GM23338 (cell line): ENCODE data around the gene CPAMD8. TPM values are rescaled to one million over a fixed set of nuclear protein-coding genes. Genes with fewer than 3 reads are reported as not detected.

Experiments used
- ATAC-seq: fragments of 200-7000 bp; cut with Tn5 transposase; 3 replicates; pipeline ENCODE4 v1.9.1; 2020
- DNase-seq: peaks from one replicate; pipeline ENCODE4 v3.0.0-alpha.2; 2015; ENCODE audit warnings: low spot score
- H2AFZ ChIP-seq: fragments of 200-600 bp; sonication (generic); 2 replicates; pipeline ENCODE4 v1.8.0; 2016; ENCODE audit warnings: antibody characterized with exemption, mild to moderate bottlenecking, moderate library complexity
- H3F3A ChIP-seq: fragments of 200-600 bp; sonication (generic); replicated peaks from 2 replicates; pipeline ENCODE4 v1.8.0; 2017; ENCODE audit warnings: antibody characterized with exemption, mixed run types, low read depth
- H3K27ac ChIP-seq: fragments of 200-600 bp; sonication (generic); 2 replicates; pipeline ENCODE4 v1.6.1; 2016; ENCODE audit warnings: low read depth
- H3K27me3 ChIP-seq: fragments of 200-600 bp; sonication (generic); 2 replicates; pipeline ENCODE4 v1.8.0; 2016; ENCODE audit warnings: mild to moderate bottlenecking, mixed run types, moderate library complexity; ENCODE audit not compliant: insufficient read depth
- H3K36me3 ChIP-seq: fragments of 200-600 bp; sonication (generic); 2 replicates; pipeline ENCODE4 v1.8.0; 2016; ENCODE audit warnings: mild to moderate bottlenecking; ENCODE audit not compliant: insufficient read depth
- H3K4me1 ChIP-seq: fragments of 200-600 bp; sonication (generic); 2 replicates; pipeline ENCODE4 v1.8.0; 2016; ENCODE audit warnings: mild to moderate bottlenecking, moderate library complexity; ENCODE audit not compliant: insufficient read depth
- H3K4me2 ChIP-seq: fragments of 200-600 bp; sonication (generic); 2 replicates; pipeline ENCODE4 v1.7.1; 2017; ENCODE audit warnings: mixed run types
- H3K4me3 ChIP-seq: fragments of 200-600 bp; sonication (generic); 2 replicates; pipeline ENCODE4 v1.6.1; 2016; ENCODE audit warnings: mixed run types
- H3K79me2 ChIP-seq: fragments of 200-600 bp; sonication (generic); replicated peaks from 2 replicates; pipeline ENCODE4 v1.8.0; 2017; ENCODE audit warnings: mild to moderate bottlenecking; ENCODE audit not compliant: insufficient read depth
- H3K9me2 ChIP-seq: fragments of 200-600 bp; sonication (generic); 2 replicates; pipeline ENCODE4 v1.8.0; 2017; ENCODE audit not compliant: insufficient read depth
- H4K20me1 ChIP-seq: fragments of 200-600 bp; sonication (generic); replicated peaks from 2 replicates; pipeline ENCODE4 v1.8.0; 2017; ENCODE audit warnings: mild to moderate bottlenecking; ENCODE audit not compliant: insufficient read depth
- H3K27ac Mint-ChIP-seq: 2 replicates; pipeline ENCODE4 v1.8.0; 2020; ENCODE audit warnings: inconsistent platforms, mild to moderate bottlenecking, moderate library complexity, mixed read lengths
- H3K27me3 Mint-ChIP-seq: 3 replicates; pipeline ENCODE4 v1.8.0; 2022; ENCODE audit warnings: low read depth, mild to moderate bottlenecking, moderate library complexity, mixed read lengths, inconsistent platforms; ENCODE audit not compliant: insufficient read depth, poor library complexity
- H3K36me3 Mint-ChIP-seq: 3 replicates; pipeline ENCODE4 v1.8.0; 2021; ENCODE audit warnings: low read depth, mild to moderate bottlenecking, inconsistent platforms, moderate library complexity, mixed read lengths
- H3K4me1 Mint-ChIP-seq: 3 replicates; pipeline ENCODE4 v1.8.0; 2020; ENCODE audit warnings: mild to moderate bottlenecking, inconsistent platforms, mixed read lengths
- H3K4me3 Mint-ChIP-seq: 3 replicates; pipeline ENCODE4 v1.8.0; 2021; ENCODE audit warnings: moderate library complexity, mild to moderate bottlenecking, inconsistent platforms, mixed read lengths
- H3K9me3 Mint-ChIP-seq: 3 replicates; pipeline ENCODE4 v1.8.0; 2020; ENCODE audit warnings: moderate library complexity, mild to moderate bottlenecking, inconsistent platforms, mixed read lengths
- CREB1 ChIP-seq: fragments of 250-450 bp; sonication (Bioruptor Pico); IDR thresholded peaks from 2 replicates; pipeline ENCODE4 v1.5.0; 2020; ENCODE audit warnings: low read depth, mild to moderate bottlenecking, moderate library complexity
- EZH2phosphoT487 ChIP-seq: fragments of 200-600 bp; sonication (generic); IDR thresholded peaks from one replicate; pipeline ENCODE4 v1.8.1; 2018; ENCODE audit warnings: antibody characterized with exemption; ENCODE audit not compliant: unreplicated experiment
- JUNB ChIP-seq: IDR thresholded peaks from one replicate; pipeline ENCODE4 v1.6.1; 2016; ENCODE audit warnings: antibody characterized with exemption; ENCODE audit not compliant: unreplicated experiment
- NANOG ChIP-seq: IDR thresholded peaks from 2 replicates; pipeline ENCODE4 v1.6.1; 2016; ENCODE audit warnings: antibody characterized with exemption, borderline replicate concordance
- STAT1 ChIP-seq: IDR thresholded peaks from one replicate; pipeline ENCODE4 v1.6.1; 2016; ENCODE audit warnings: antibody characterized with exemption; ENCODE audit not compliant: unreplicated experiment
- ZNF331 ChIP-seq: fragments of 250-450 bp; sonication (Bioruptor Pico); IDR thresholded peaks from 2 replicates; pipeline ENCODE4 v1.5.0; 2020; ENCODE audit warnings: low read depth, mild to moderate bottlenecking, moderate library complexity
- polyA plus RNA-seq: library from polyadenylated mRNA; unstranded; fragments of >200 nt; fragmentation: Nextera tagmentation; extraction: Ambion mirVana; gene quantifications from 2 replicates; pipeline ENCODE4 v1.2.1, GENCODE V29; 2016
- total RNA-seq: library from RNA; depleted of rRNA; stranded (reverse); fragments of >200 nt; shearing (Covaris generic); gene quantifications from 2 replicates; pipeline ENCODE4 v1.2.3, GENCODE V29; 2014
- TF ChIP-seq, protein P1 (sequence below), 2 experiments: fragments of 200-600 bp in 1 of 2; sonication (generic) in 1 of 2; conservative IDR thresholded peaks; 2 replicates each; pipeline versions ENCODE4 v1.5.1 to v1.6.1; 2016 to 2017; ENCODE audit warnings: antibody characterized with exemption in 2 of 2, low read depth in 2 of 2, mild to moderate bottlenecking in 2 of 2, moderate library complexity in 1 of 2
- TF ChIP-seq, protein P2 (sequence below): fragments of 250-450 bp; sonication (Bioruptor Pico); IDR thresholded peaks from 2 replicates; pipeline ENCODE4 v1.5.0; 2020; ENCODE audit warnings: mild to moderate bottlenecking, moderate library complexity
- TF ChIP-seq, protein P3 (sequence below): IDR thresholded peaks from 2 replicates; pipeline ENCODE4 v1.6.1; 2016; ENCODE audit warnings: antibody characterized with exemption

Gene CPAMD8
- total and polyA plus RNA-seq, 2 experiments from 2014 or later: 4.4 to 11.8 TPM

- Histone ChIP-seq H3F3A (no peaks in the 10 kb centered on the region), H3K27me3 (no peaks in the 10 kb centered on the region), H3K27ac (no peak overlapping the region), H3K9me2 (no peaks in the 10 kb centered on the region), H4K20me1 (no peaks in the 10 kb centered on the region), H3K4me2 (no peak overlapping the region), H3K4me3 (no peak overlapping the region), H3K79me2 (no peaks in the 10 kb centered on the region), H3K4me1 (no peaks in the 10 kb centered on the region; the same call in 1 of the 2 replicates), H2AFZ (no peak overlapping the region), H3K36me3 (0 out of 2 replicates have a peak, but pooled peaks cover 2% of the 10 kb centered on the region)
- ATAC-seq (peak; percentile 53), DNase-seq (peak; percentile 54)
- Mint-ChIP-seq H3K36me3 (peaks cover 14% of the 10 kb centered on the region; the same call in 2 of the 3 replicates), H3K27ac (no peak overlapping the region), H3K4me3 (no peak overlapping the region), H3K9me3 (no peaks in the 10 kb centered on the region), H3K27me3 (peaks cover 11% of the 10 kb centered on the region), H3K4me1 (peaks cover 4% of the 10 kb centered on the region; the same call in 1 of the 3 replicates)
- TF ChIP-seq, protein P1, sequence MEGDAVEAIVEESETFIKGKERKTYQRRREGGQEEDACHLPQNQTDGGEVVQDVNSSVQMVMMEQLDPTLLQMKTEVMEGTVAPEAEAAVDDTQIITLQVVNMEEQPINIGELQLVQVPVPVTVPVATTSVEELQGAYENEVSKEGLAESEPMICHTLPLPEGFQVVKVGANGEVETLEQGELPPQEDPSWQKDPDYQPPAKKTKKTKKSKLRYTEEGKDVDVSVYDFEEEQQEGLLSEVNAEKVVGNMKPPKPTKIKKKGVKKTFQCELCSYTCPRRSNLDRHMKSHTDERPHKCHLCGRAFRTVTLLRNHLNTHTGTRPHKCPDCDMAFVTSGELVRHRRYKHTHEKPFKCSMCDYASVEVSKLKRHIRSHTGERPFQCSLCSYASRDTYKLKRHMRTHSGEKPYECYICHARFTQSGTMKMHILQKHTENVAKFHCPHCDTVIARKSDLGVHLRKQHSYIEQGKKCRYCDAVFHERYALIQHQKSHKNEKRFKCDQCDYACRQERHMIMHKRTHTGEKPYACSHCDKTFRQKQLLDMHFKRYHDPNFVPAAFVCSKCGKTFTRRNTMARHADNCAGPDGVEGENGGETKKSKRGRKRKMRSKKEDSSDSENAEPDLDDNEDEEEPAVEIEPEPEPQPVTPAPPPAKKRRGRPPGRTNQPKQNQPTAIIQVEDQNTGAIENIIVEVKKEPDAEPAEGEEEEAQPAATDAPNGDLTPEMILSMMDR (conservative IDR thresholded peaks at IDR 0.05; ENCODE audit: low read depth in 2 of 2): peak; percentile 52 to 60
- no peak for TF ChIP-seq NANOG
Observed at GRCh38 chr19:17005000-17005399, 21.6 kb downstream of the CPAMD8 start.

- DNase-seq (no peak), ATAC-seq (no peak)
- no peaks in the 10 kb centered on the region; the same call in 1 of the 2 replicates for H3K4me1 ChIP-seq
- no peaks in the 10 kb centered on the region for H3K9me2 ChIP-seq
- H3K27ac Mint-ChIP-seq: no peak overlapping the region
- peaks cover 15% of the 10 kb centered on the region; the same call in 2 of the 3 replicates for H3K36me3 Mint-ChIP-seq
- no peak overlapping the region for H3K4me3 Mint-ChIP-seq
- peaks cover 4% of the 10 kb centered on the region; the same call in 1 of the 3 replicates for H3K4me1 Mint-ChIP-seq
- H3K4me3 ChIP-seq: no peak overlapping the region
- no peak overlapping the region for H2AFZ ChIP-seq
- no peaks in the 10 kb centered on the region for H3K9me3 Mint-ChIP-seq
- H3K27ac ChIP-seq: no peak overlapping the region
- no peaks in the 10 kb centered on the region for H3K27me3 ChIP-seq
- no peaks in the 10 kb centered on the region for H3F3A ChIP-seq
- H3K4me2 ChIP-seq: no peak overlapping the region
- H3K27me3 Mint-ChIP-seq: peaks cover 11% of the 10 kb centered on the region
- 0 out of 2 replicates have a peak, but pooled peaks cover 8% of the 10 kb centered on the region for H3K36me3 ChIP-seq
- H4K20me1 ChIP-seq: no peaks in the 10 kb centered on the region
- no peaks in the 10 kb centered on the region for H3K79me2 ChIP-seq
- TF ChIP-seq STAT1 (no peak), JUNB (no peak), NANOG (no peak), EZH2phosphoT487 (no peak), CREB1 (no peak), ZNF331 (CRISPR knock-in tag) (no peak)
- TF ChIP-seq, protein P2, sequence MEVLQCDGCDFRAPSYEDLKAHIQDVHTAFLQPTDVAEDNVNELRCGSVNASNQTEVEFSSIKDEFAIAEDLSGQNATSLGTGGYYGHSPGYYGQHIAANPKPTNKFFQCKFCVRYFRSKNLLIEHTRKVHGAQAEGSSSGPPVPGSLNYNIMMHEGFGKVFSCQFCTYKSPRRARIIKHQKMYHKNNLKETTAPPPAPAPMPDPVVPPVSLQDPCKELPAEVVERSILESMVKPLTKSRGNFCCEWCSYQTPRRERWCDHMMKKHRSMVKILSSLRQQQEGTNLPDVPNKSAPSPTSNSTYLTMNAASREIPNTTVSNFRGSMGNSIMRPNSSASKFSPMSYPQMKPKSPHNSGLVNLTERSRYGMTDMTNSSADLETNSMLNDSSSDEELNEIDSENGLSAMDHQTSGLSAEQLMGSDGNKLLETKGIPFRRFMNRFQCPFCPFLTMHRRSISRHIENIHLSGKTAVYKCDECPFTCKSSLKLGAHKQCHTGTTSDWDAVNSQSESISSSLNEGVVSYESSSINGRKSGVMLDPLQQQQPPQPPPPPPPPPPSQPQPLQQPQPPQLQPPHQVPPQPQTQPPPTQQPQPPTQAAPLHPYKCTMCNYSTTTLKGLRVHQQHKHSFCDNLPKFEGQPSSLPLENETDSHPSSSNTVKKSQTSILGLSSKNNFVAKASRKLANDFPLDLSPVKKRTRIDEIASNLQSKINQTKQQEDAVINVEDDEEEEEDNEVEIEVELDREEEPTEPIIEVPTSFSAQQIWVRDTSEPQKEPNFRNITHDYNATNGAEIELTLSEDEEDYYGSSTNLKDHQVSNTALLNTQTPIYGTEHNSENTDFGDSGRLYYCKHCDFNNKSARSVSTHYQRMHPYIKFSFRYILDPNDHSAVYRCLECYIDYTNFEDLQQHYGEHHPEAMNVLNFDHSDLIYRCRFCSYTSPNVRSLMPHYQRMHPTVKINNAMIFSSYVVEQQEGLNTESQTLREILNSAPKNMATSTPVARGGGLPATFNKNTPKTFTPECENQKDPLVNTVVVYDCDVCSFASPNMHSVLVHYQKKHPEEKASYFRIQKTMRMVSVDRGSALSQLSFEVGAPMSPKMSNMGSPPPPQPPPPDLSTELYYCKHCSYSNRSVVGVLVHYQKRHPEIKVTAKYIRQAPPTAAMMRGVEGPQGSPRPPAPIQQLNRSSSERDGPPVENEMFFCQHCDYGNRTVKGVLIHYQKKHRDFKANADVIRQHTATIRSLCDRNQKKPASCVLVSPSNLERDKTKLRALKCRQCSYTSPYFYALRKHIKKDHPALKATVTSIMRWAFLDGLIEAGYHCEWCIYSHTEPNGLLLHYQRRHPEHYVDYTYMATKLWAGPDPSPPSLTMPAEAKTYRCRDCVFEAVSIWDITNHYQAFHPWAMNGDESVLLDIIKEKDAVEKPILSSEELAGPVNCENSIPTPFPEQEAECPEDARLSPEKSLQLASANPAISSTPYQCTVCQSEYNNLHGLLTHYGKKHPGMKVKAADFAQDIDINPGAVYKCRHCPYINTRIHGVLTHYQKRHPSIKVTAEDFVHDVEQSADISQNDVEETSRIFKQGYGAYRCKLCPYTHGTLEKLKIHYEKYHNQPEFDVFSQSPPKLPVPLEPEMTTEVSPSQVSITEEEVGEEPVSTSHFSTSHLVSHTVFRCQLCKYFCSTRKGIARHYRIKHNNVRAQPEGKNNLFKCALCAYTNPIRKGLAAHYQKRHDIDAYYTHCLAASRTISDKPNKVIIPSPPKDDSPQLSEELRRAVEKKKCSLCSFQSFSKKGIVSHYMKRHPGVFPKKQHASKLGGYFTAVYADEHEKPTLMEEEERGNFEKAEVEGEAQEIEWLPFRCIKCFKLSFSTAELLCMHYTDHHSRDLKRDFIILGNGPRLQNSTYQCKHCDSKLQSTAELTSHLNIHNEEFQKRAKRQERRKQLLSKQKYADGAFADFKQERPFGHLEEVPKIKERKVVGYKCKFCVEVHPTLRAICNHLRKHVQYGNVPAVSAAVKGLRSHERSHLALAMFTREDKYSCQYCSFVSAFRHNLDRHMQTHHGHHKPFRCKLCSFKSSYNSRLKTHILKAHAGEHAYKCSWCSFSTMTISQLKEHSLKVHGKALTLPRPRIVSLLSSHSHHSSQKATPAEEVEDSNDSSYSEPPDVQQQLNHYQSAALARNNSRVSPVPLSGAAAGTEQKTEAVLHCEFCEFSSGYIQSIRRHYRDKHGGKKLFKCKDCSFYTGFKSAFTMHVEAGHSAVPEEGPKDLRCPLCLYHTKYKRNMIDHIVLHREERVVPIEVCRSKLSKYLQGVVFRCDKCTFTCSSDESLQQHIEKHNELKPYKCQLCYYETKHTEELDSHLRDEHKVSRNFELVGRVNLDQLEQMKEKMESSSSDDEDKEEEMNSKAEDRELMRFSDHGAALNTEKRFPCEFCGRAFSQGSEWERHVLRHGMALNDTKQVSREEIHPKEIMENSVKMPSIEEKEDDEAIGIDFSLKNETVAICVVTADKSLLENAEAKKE (CRISPR knock-in tag): no peak
- TF ChIP-seq, protein P1 (conservative IDR thresholded peaks at IDR 0.05; ENCODE audit: low read depth in 2 of 2): no peak
- TF ChIP-seq, protein P3, sequence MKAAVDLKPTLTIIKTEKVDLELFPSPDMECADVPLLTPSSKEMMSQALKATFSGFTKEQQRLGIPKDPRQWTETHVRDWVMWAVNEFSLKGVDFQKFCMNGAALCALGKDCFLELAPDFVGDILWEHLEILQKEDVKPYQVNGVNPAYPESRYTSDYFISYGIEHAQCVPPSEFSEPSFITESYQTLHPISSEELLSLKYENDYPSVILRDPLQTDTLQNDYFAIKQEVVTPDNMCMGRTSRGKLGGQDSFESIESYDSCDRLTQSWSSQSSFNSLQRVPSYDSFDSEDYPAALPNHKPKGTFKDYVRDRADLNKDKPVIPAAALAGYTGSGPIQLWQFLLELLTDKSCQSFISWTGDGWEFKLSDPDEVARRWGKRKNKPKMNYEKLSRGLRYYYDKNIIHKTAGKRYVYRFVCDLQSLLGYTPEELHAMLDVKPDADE: no peak
Observed at GRCh38 chr19:17004386-17004785, 22.2 kb downstream of the CPAMD8 start.
